ENCODE results near the gene SPATA31D1. TPM values are rescaled to one million over a fixed set of nuclear protein-coding genes. Genes with fewer than 3 reads are reported as not detected.

The SPATA31D1 gene
- total and polyA plus RNA-seq, 2 of the 13 experiments (the other 11 are each of a cell fraction or from before 2014, with no cell fraction given), result not detected

DNA sequence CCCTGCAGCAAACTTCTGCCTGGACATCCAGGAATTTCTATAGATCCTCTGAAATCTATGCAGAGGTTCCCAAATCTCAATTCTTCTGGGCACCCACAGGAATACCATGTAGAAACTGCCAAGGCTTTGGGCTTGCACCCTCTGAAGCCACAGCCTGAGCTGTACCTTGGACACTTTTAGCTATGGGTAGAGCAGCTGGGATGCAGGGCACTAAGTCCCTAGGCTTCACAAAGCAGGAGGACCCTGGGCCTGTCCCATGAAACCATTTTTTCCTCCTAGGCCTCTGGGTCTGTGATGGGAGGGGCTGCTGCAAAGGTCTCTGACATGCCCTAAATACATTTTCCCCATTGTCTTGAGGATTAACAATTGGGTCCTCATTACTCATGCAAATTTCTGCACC, 32.9 kb upstream of the SPATA31D1 start (continued):
- TF ChIP-seq PITX1 (CRISPR knock-in tag; IDR thresholded peaks at IDR 0.05) (no peak), ZNF460 (CRISPR knock-in tag; IDR thresholded peaks at IDR 0.05; ENCODE audit: borderline replicate concordance) (no peak), ZNF225 (CRISPR knock-in tag; IDR thresholded peaks at IDR 0.05) (no peak)

- no peaks in the 10 kb centered on the region for H3K9me3 ChIP-seq (ENCODE audit: low read length)
- no peak overlapping the region for H3K4me3 ChIP-seq (replicated peaks in 1 of 3; ENCODE audit: insufficient read depth in 1 of 3, low read depth in 2 of 3, low read length in 3 of 3)
- no TSS peak for BruUV-seq (replicated peaks)
- H3K27me3 ChIP-seq (ENCODE audit: control insufficient read depth in 1 of 2, insufficient read depth in 2 of 2, low read length in 2 of 2), result 0 out of 5 replicates have a peak, but pooled peaks cover 0 to 4% of the 10 kb centered on the region in 2 experiments
- FAIRE-seq (no peak), DNase-seq (ENCODE audit: low spot score) (no peak), ATAC-seq (no peak)
- in situ Hi-C loops (cut with HindIII; ENCODE audit: extremely low pct_ligation_motif_present, low pct_unique_long_range_greater_than_20kb) (no loop called here), intact Hi-C loops (cut with micrococcal nuclease; ENCODE audit: unreplicated experiment) (no loop called here)
- H3K79me2 ChIP-seq (ENCODE audit: insufficient read depth, low read length), result no peaks in the 10 kb centered on the region
- H3K4me1 ChIP-seq (ENCODE audit: insufficient read depth, low read length), result no peaks in the 10 kb centered on the region
- no peak overlapping the region for H3K9ac ChIP-seq (ENCODE audit: insufficient read depth, low read depth, low read length)
- no peak overlapping the region for H2AFZ ChIP-seq (ENCODE audit: low read length)
- no peaks in the 10 kb centered on the region for H3K36me3 ChIP-seq (replicated peaks in 1 of 2; ENCODE audit: control insufficient read depth in 1 of 2, insufficient read depth in 2 of 2, low read length in 2 of 2)
- H3K4me2 ChIP-seq (ENCODE audit: low read depth, low read length), result no peak overlapping the region
- POLR2A ChIA-PET, result no interaction called here
- no peaks in the 10 kb centered on the region for H4K20me1 ChIP-seq (ENCODE audit: insufficient read depth, low read length)
- no peak for TF ChIP-seq RAD51 (IDR thresholded peaks at IDR 0.05; ENCODE audit: borderline replicate concordance)
- TF ChIP-seq HIVEP1 (CRISPR knock-in tag; IDR thresholded peaks at IDR 0.05), result no peak
- TF ChIP-seq ZNF430 (CRISPR knock-in tag; IDR thresholded peaks at IDR 0.05), result no peak
- TF ChIP-seq ZNF44 (CRISPR knock-in tag; IDR thresholded peaks at IDR 0.05), result no peak
- TF ChIP-seq KAT8 (CRISPR knock-in tag; IDR thresholded peaks at IDR 0.05), result no peak
- no peak for TF ChIP-seq SETDB1 (CRISPR knock-in tag; IDR thresholded peaks at IDR 0.05; ENCODE audit: borderline replicate concordance)
- TF ChIP-seq GPN1 (CRISPR knock-in tag; IDR thresholded peaks at IDR 0.05; ENCODE audit: borderline replicate concordance), result no peak
- no peak for TF ChIP-seq SRSF4 (IDR thresholded peaks at IDR 0.05; ENCODE audit: low read depth, low read length, poor library complexity, severe bottlenecking)
- TF ChIP-seq ATF7-NPFF (CRISPR knock-in tag; IDR thresholded peaks at IDR 0.05; ENCODE audit: low read depth), result no peak
- TF ChIP-seq TMF1 (CRISPR knock-in tag; IDR thresholded peaks at IDR 0.05; ENCODE audit: low read depth), result no peak
- no peak for TF ChIP-seq BHLHE40 (IDR thresholded peaks at IDR 0.05; ENCODE audit: low read length)
- no peak for TF ChIP-seq STAG1 (CRISPR knock-in tag; IDR thresholded peaks at IDR 0.05)
- no peak for TF ChIP-seq ZFP82 (CRISPR knock-in tag; IDR thresholded peaks at IDR 0.05; ENCODE audit: borderline replicate concordance)
- no peak overlapping the region for H3K27ac ChIP-seq (ENCODE audit: extremely low read length, insufficient read depth, low read length)
- CTCF ChIA-PET (ENCODE audit: low intra/inter-chr PET ratio, low total read pairs), result no interaction called here
- 2% methylated on average over 6 of the region's 6 CpGs for WGBS (ENCODE audit: low lambda C conversion rate)
Observed at GRCh38 chr9:81964218-81965171, 24.1 kb upstream of the SPATA31D1 start.

Data from HepG2 (cell line).